Lung (tissue), 12 donors: ENCODE data around the gene XIST. TPM values are rescaled to one million over a fixed set of nuclear protein-coding genes. Genes with fewer than 3 reads are reported as not detected.

Experiments
- ATAC-seq: fragments of 200-7000 bp; cut with Tn5 transposase; one replicate; pipeline ENCODE4 v1.9.1; 2020; ENCODE audit warnings: moderate number of reproducible peaks; ENCODE audit not compliant: insufficient read depth, low FRiP score
- DNase-seq, 3 donors: peaks; one replicate each; pipeline ENCODE4 v3.0.0-alpha.2; 2013 to 2017
- H3K27ac ChIP-seq, 2 donors: one replicate each; pipeline ENCODE4 v1.5.1; 2013; ENCODE audit warnings: mild to moderate bottlenecking in 2 of 2, moderate library complexity in 2 of 2, control low read depth in 1 of 2, inconsistent platforms in 1 of 2, low read depth in 1 of 2, low read length in 1 of 2
- H3K27me3 ChIP-seq, 3 donors: one replicate each; pipeline ENCODE4 v1.5.1; 2013; ENCODE audit warnings: low read length in 2 of 3; ENCODE audit not compliant: control insufficient read depth in 3 of 3, insufficient read depth in 3 of 3
- H3K36me3 ChIP-seq, 4 donors: one replicate each; pipeline ENCODE4 v1.5.1; 2013; ENCODE audit warnings: low read length in 4 of 4, mild to moderate bottlenecking in 1 of 4, moderate library complexity in 1 of 4; ENCODE audit not compliant: control insufficient read depth in 4 of 4, insufficient read depth in 4 of 4
- H3K4me1 ChIP-seq, 5 donors: one replicate each; pipeline ENCODE4 v1.5.1; 2013; ENCODE audit warnings: low read length in 5 of 5, mild to moderate bottlenecking in 2 of 5, moderate library complexity in 1 of 5; ENCODE audit not compliant: control insufficient read depth in 5 of 5, insufficient read depth in 5 of 5
- H3K4me3 ChIP-seq: one replicate; pipeline ENCODE4 v1.5.1; 2013; ENCODE audit warnings: mild to moderate bottlenecking, control low read depth, moderate library complexity
- H3K9ac ChIP-seq, 2 donors: one replicate each; pipeline ENCODE4 v1.5.1; 2013; ENCODE audit warnings: low read length in 2 of 2, control low read depth in 1 of 2; ENCODE audit not compliant: insufficient read depth in 1 of 2
- H3K9me3 ChIP-seq, 4 donors: one replicate each; pipeline ENCODE4 v1.5.1; 2013; ENCODE audit warnings: low read length in 3 of 4, mild to moderate bottlenecking in 1 of 4, moderate library complexity in 1 of 4; ENCODE audit not compliant: control insufficient read depth in 4 of 4, insufficient read depth in 3 of 4
- CTCF ChIP-seq: IDR thresholded peaks from 2 replicates; pipeline ENCODE4 v1.5.1; 2012; ENCODE audit warnings: mild to moderate bottlenecking; ENCODE audit errors: control extremely low read depth, extremely low read depth
- WGBS, 2 donors: extraction: QIAGEN DNeasy Blood & Tissue Kit; methylation state at CpG; one replicate each; pipeline ENCODE4 v1.1.7; 2013; 5-methylcytosine and 5-hydroxymethylcytosine counted together
- polyA plus RNA-seq, 2 donors: library from polyadenylated mRNA; stranded (reverse); fragments of 200-250 nt; gene quantifications; one replicate each; pipeline ENCODE4 v1.2.1, GENCODE V29; 2013
- total RNA-seq, 2 donors: library from RNA; depleted of rRNA in 1 of 2; stranded (reverse); fragments of >200 nt in 1 of 2; gene quantifications; one replicate each; pipeline ENCODE4 v1.2.1, GENCODE V29; 2014 to 2021
- donor health status: control.
- donor health status: control.
- donor health status: Bipolar disorder and iron deficiency.
- donor health status: healthy.
- donor health status: DM: yes; HTN: yes; CAD: no.

XIST gene
- total and polyA plus RNA-seq, 4 donors: 0.05 to 615 (median 230) TPM

- ATAC-seq: no peak
- H3K27ac ChIP-seq: no peak overlapping the region
- no peaks in the 10 kb centered on the region for H3K9me3 ChIP-seq
- no peaks in the 10 kb centered on the region for H3K27me3 ChIP-seq
- no peak overlapping the region for H3K4me3 ChIP-seq
- H3K9ac ChIP-seq: no peak overlapping the region
- TF ChIP-seq CTCF: no peak
- no peak for DNase-seq
- H3K36me3 ChIP-seq: peaks cover 0 to 3% (median 0%) of the 10 kb centered on the region in 4 donors
- 72 to 73% methylated on average over 5 of the region's 5 CpGs for WGBS, 2 donors
- peaks cover 0 to 20% (median 2%) of the 10 kb centered on the region in 5 donors for H3K4me1 ChIP-seq
These were observed 11.2 kb downstream of the XIST start for GRCh38 chrX:73841337-73841736.

- Histone ChIP-seq H3K27ac (no peak overlapping the region), H3K36me3 (peaks cover 0 to 3% (median 0%) of the 10 kb centered on the region in 4 donors), H3K4me1 (peaks cover 0 to 19% (median 0%) of the 10 kb centered on the region in 5 donors), H3K4me3 (no peak overlapping the region), H3K9ac (no peak overlapping the region), H3K9me3 (no peaks in the 10 kb centered on the region), H3K27me3 (no peaks in the 10 kb centered on the region)
- no peak for ATAC-seq
- WGBS, 2 donors: 75 to 92% methylated on average over 6 of the region's 6 CpGs
- no peak for TF ChIP-seq CTCF
- DNase-seq: no peak
These were observed 12.2 kb downstream of the XIST start for GRCh38 chrX:73840120-73840924.

- DNase-seq (no peak), ATAC-seq (no peak)
- Histone ChIP-seq H3K9ac (no peak overlapping the region), H3K4me3 (no peak overlapping the region), H3K27me3 (no peaks in the 10 kb centered on the region), H3K4me1 (peaks cover 0 to 14% (median 0%) of the 10 kb centered on the region in 5 donors), H3K27ac (no peak overlapping the region), H3K9me3 (no peaks in the 10 kb centered on the region), H3K36me3 (peaks cover 0 to 4% (median 0%) of the 10 kb centered on the region in 4 donors)
- no peak for TF ChIP-seq CTCF
- WGBS, 2 donors: 61 to 87% methylated on average over 1 of the region's 1 CpG
These were observed 13.4 kb downstream of the XIST start for GRCh38 chrX:73839152-73839551.
